Measurements from ENCODE around the gene ZNF35.
"Not testable (repeated sequence)": the region's sequence is repeated elsewhere in the genome, so short reads cannot be mapped to it uniquely, and the experiment has no call there.

The ZNF35 gene

GRCh38 chr3:44648564-44649229, at the start of gene ZNF35:
Gene ZNF35 (plus strand): TSS chr3:44648732. CDS start chr3:44651068, 2,336 bp downstream.
- peak; percentile 9 for DNase-seq (ENCODE audit: low read depth)

GRCh38 chr3:44601749-44602148, 46.8 kb upstream of the ZNF35 start:
- DNase-seq (ENCODE audit: low read depth), result no peak

GRCh38 chr3:44612678-44613077, 35.9 kb upstream of the ZNF35 start:
- no peak for DNase-seq (ENCODE audit: low read depth)

- peak; percentile 39 for DNase-seq (ENCODE audit: low read depth)
Measured at GRCh38 chr3:44624749-44625480, 23.6 kb upstream of the ZNF35 start, which contains the start of gene ZNF197. Gene ZNF197 (plus strand): TSS chr3:44625036. CDS start chr3:44629155, 4,119 bp downstream.

GRCh38 chr3:44628716-44629115, 19.8 kb upstream of the ZNF35 start:
- no peak for DNase-seq (ENCODE audit: low read depth)

GRCh38 chr3:44632193-44632592, 16.3 kb upstream of the ZNF35 start:
- no peak for DNase-seq (ENCODE audit: low read depth)

GRCh38 chr3:44642337-44642736, 6.2 kb upstream of the ZNF35 start:
- DNase-seq (ENCODE audit: low read depth), result no peak

- no peak for DNase-seq (ENCODE audit: low read depth)
Measured at GRCh38 chr3:44643024-44643423, 5.5 kb upstream of the ZNF35 start.

- DNase-seq (ENCODE audit: low read depth), result no peak
Measured at GRCh38 chr3:44647771-44648170, 761 bp upstream of the ZNF35 start.

GRCh38 chr3:44649709-44650108, 1.2 kb downstream of the ZNF35 start:
- DNase-seq (ENCODE audit: low read depth), result no peak

GRCh38 chr3:44654039-44654438, 5.5 kb downstream of the ZNF35 start:
- DNase-seq (ENCODE audit: low read depth), result no peak

GRCh38 chr3:44659015-44659414, 10.5 kb downstream of the ZNF35 start:
- no peak for DNase-seq (ENCODE audit: low read depth)

GRCh38 chr3:44659434-44659833, 10.9 kb downstream of the ZNF35 start:
- no peak for DNase-seq (ENCODE audit: low read depth)

GRCh38 chr3:44661189-44661588, 12.7 kb downstream of the ZNF35 start:
- no peak for DNase-seq (ENCODE audit: low read depth)

GRCh38 chr3:44665173-44665572, 16.6 kb downstream of the ZNF35 start:
- DNase-seq (ENCODE audit: low read depth), result no peak

GRCh38 chr3:44666346-44666745, 17.8 kb downstream of the ZNF35 start:
- no peak for DNase-seq (ENCODE audit: low read depth)

- no peak for DNase-seq (ENCODE audit: low read depth)
Measured at GRCh38 chr3:44669760-44670159, 21.2 kb downstream of the ZNF35 start.

GRCh38 chr3:44673466-44673865, 24.9 kb downstream of the ZNF35 start:
- DNase-seq (ENCODE audit: low read depth), result not testable (repeated sequence)

- no peak for DNase-seq (ENCODE audit: low read depth)
Measured at GRCh38 chr3:44674211-44674610, 25.7 kb downstream of the ZNF35 start.

- no peak for DNase-seq (ENCODE audit: low read depth)
Measured at GRCh38 chr3:44678480-44679116, 30.1 kb downstream of the ZNF35 start.

- DNase-seq (ENCODE audit: low read depth), result no peak
Measured at GRCh38 chr3:44680921-44681455, 32.5 kb downstream of the ZNF35 start.

GRCh38 chr3:44682182-44682896, 33.8 kb downstream of the ZNF35 start:
- no peak for DNase-seq (ENCODE audit: low read depth)
